ENCODE measurements around the gene VGF.

VGF gene

DNA sequence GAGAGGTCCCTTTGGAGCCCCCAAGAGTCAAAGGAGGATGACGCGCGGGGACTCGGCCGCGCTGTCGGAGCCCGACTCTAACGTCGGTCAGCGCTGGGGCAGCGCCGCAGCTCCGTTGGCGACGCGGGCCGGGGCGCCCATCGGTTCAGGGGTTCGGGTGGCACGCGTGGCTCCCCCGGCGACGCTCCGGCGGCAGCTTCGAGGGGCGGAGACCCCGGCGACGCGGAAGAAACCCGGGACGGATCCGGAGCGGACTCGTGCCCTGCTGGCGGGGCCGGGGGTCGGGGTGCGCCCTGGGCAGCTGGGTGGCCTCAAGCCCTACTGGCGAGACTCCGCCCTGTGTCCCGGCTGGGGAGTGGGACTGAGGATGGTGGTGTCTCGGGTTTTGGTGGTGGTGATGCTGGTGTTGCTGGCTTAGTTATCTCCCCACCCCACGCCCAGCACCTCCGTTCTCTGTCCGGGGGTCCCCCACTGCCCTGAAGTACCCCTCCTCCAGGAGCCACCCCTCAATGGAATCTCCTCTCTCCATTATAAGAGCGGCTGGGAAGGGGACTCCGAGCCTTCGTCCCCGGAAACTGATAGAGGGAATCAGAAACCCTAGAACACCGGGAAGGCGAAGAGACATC lies 14.9 kb upstream of the VGF start, which contains the start of gene NAT16:
Gene NAT16, minus strand, starts transcription at position 164 of the 626 bp plus-strand sequence. CDS start 5,486 bp downstream, outside the sequence.
- no peak for DNase-seq

DNA sequence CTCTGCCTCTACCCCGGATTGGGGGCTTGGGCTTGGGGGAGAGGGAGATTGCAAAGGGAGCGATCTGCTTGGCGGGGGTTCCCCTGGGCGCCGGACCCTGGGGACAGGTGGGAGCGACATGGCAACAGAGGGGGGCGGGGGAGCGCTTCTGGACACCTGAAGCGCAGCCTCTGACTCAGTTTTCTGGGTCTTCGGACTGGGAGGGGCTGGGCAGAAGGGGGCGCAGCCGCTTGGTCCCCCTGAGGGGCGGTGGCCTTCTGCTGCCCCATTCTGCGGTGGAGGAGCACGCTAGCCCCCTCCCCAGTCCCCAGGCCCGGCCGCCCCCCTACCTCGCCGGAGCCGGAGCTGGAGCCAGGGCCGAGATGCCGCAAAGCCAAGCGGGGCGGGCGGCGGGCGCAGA lies 14.3 kb upstream of the VGF start:
- no peak for DNase-seq

DNA sequence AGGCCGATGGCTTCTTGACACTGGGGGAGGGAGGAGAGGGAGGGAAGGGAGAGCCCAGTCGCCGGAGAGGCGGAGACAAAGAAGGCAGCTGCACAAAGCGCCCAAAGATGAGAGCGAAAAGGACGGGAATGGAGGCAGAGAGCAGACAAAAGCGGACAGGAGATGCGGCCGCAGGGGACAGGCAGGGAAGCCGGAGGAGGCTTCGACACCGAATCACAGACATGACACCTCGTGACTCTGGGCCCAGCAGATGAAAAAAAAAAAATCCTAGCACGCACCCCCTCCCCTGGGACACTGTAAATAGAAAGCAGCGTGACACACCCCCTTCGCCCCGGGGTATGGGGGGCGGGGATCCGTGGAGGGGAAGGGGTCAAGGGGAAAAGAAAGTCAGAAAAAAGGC lies 13.7 kb upstream of the VGF start:
- DNase-seq = peak; percentile 70

DNA sequence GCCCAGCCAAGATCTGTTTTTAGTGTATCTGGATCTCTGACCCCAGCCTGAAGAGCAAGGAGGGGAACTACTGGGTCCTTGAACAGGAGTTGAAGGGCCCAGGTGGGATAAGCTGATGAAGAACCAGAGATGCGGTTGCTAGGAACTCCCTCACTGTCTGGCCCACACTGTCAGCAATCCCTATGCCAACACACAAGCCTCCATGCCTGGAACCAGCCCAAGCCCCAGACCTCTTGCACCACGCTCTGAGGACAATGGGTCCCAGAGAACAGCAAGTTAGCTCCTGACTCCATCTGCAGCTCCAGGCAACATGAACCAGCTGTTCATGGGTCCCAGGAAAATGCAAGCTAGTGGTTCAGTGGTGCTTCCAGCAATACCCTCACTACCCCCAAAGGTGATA lies 12.3 kb upstream of the VGF start:
- no peak for DNase-seq

DNA sequence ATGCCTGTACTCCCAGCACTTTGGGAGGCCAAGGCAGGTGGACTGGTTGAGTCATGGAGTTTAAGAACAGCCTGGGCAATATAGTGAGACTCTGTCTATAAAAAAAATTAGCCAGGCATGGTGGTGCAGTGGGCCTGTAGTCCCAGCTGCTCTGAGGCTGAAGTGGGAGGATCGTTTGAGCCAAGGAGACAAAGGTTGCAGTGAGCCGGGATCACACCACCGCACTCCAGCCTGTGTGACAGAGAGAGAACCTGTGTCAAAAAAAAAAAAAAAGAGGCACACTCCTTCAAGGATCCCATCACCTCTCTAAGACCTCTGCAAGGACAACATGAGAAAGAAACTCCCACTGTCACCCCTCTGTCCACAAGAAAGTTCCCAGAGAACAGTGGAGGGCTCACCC lies 10.3 kb upstream of the VGF start:
- no peak for DNase-seq

DNA sequence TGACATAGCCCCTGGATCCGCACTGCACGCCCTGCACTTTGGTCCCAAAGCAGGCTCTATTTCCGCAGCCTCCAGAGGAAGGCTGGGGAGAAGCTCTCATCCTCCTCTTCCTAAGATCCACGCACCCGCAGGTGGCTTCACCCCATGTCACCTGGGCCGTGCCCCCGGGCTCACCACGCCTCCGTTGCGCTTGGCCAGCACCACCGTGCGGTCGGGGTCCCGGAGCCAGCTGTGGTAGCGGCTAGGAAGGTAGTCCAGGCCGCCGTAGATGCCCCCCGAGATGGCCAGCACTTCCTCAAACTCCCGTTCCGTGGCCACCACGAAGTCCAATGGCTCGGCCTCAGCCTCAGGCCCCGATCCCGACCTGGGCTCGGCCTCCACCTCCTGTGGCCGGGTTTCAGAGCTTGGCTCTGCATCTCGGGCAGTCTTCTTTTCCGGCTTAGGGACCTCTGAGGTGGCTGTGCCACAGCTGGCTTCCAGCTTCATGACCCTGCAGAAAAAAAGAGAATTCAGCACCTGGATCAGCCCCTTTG lies 9.0 kb upstream of the VGF start:
- peak; percentile 79 for DNase-seq

DNA sequence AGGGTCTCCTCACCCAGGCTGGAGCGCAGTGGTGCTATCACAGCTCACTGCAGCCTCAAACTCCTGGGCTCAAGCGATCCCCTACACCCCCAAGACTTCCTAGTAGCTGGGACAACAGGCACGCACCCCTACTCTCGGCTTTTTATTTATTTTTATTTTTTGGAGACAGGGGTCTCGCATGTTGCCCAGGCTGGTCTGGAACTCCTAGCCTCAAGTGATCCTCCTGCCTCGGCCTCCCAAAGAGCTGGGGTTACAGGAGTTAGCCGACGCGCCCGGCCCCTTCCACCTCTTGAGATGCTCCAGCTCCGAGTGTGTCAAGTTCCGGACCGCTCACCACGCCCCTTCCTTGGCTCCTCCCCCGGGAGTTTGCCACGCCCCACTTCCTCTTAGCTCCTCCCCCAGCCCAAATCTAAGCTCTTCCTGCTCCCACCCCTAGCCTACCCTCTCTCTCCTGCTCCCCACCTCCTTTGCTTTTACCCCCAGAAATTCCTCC lies 8.4 kb upstream of the VGF start:
- DNase-seq = peak; percentile 60

DNA sequence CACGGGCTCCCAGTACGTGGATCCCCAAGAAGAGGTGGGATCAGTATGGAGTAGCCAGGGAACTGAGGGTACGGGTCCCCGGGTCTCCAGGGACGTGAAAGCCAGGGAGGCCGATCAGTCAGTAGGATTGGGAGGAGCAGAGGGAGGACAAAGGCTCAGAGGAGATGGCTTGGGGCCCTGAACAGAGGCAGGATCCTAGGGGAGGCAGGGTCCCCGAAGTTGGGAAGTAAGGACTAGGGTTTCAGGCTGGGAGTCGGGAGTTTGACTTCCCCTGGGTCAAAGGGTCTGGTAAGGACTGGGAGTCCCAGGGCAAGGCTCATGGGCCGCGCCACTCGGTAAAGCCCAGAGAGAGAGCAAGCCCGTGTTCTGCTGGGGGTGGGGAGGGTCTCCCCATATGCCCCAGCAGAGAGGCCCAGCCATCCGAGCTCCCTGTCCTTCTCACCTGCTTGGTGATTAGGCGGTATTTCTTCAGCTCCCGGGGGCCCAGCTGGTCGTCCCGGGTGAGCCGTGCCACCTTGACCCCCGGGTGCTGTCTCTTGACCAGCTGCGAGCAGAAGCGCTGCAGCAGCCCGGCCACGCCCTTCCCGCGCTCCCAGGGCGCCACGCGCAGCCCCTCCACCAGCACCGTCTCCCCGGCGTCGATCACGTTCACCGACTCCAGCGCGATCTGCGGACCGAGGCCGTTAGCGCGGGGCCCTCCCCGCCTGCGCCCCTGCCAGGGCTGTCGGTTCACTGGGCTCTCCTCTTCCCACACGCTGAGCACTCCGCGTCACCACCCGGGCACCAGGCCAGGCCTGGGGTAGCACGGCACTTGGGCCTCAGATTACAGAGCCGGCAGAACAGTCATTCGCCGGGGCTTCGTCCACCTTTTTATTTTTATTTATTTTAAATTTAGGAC lies 7.7 kb upstream of the VGF start:
- DNase-seq = peak; percentile 93

DNA sequence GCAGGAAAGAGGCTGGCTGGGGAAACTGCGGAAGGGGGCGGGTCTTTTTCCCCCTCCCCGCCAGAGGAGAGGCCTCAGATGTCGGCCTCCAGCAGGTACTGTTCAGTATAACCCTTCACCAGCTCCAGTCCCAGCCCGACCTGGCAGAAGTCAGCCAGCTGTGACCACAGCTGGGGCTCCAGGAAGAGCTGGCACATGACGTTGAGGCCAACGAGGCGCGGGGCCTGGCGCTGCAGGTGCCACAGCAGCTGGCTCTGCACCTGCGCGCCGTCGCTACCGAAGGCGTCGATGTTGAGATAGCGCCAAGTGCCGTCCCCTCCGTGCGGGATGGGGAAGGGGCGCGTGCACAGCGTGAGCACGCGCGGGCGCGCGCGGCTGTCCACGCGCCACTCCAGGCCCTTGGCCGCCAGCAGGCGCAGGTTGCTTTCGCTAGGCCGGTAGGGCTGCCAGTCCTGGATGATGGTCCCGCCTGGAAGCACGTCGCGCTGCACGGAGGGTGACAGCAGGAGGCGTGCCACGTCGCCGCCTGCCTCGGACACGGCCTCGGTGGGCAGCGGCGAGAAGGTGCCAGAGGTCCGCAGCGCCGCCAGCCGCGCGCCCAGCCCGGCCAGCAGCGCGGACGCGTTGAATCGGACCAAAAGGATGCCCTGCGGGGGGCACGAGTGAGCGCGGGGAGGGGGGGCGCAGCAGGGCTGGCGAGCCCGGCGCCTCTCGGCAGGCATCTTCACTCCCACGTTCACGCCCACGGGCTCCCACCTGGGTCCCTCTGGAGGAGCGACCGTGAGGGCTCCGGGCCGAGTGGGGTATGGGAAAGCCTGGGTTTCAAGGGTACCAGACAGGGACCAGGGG lies 6.9 kb upstream of the VGF start:
- DNase-seq = peak; percentile 99

DNA sequence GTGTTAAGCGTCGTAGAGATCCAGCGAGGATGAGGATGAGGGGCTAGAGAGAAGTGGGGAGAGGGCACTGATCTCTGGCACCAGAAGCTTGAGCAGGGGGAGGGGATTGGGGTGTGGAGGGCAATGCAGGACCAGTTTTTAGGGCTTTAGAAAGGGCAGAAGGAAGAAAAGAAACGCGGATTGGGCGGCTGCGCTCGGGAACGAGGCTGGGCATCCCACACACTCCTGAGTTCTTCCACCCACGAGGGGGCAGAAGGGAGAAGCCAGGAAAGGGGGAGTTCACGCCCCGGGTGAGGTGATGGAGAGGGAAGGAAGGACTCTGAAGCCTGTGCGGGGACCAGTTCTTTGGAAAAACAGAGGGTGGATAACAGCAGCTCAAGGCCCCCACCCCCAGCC lies 6.1 kb upstream of the VGF start:
- peak; percentile 24 for DNase-seq

DNA sequence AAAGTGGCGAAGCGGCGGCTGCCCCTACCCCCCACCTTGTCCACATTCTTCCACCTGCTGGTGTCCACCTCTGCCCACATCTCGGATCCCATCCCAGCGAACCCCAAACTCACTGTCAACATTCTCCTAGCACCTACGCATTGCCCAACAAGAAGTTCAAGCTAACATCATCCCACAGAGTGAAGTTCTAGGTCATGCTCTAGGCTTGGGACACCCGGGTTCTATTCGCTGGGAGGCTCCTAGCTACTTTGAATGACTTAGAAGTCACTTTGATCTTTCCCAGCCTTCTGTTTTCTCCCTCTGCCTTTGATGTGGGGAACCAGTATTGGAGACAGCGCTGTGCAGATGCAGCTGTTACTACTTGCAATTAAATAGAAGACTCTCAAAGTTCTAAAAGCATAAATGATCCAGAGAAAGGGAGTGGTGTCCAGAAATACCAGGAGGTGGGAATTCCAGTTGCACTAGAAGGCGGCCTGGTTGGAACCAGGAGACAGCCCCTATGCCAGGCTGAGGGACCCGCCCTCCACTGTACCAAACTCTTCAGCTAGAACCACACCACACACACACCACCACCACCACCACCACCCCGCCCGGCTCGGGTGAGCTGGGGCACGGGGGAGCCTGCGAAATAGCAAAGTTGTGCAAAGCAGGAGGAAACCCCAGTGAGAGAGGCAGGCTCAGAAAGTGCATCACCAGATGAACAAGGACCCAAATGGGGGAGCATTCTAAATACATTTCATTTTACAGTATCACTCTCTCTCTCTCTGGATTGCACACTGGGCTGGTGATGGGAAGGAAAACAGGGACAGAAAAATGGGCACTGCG lies 5.5 kb upstream of the VGF start:
- DNase-seq = peak; percentile 25

DNA sequence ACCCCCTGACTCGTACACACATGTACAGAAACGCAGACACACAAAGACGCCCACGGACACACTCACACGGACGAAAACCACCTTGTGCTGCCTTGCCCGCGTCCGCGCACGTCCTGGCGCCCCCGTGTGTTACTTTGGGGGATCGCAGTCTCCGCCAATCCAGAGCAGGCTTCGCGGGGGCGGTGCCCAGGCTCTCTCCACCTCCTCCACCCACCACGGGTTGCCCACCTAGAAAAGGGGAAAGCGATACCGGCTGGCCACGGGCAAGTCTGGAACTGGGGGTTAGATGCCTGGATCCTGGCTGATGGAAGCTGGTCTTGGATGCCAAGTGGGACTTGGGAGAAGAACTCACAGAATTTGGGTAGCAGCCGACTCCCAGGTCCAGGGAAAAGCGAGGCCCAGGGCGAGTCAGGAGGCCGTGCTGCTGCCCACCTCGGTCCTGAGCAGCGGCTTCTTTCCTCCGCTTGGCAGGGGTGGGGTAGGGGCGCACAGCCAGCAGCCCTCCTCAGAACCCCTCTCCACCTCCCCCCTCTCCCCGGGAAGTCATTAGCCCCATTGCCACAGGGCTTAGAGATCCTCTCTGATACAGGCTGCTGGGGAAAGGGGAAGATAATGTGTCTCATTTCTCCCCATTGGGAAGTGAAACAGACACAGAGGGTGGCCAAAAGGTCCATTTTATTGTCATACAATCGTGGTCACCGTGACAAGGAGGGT lies 4.6 kb upstream of the VGF start:
- peak; percentile 80 for DNase-seq

DNA sequence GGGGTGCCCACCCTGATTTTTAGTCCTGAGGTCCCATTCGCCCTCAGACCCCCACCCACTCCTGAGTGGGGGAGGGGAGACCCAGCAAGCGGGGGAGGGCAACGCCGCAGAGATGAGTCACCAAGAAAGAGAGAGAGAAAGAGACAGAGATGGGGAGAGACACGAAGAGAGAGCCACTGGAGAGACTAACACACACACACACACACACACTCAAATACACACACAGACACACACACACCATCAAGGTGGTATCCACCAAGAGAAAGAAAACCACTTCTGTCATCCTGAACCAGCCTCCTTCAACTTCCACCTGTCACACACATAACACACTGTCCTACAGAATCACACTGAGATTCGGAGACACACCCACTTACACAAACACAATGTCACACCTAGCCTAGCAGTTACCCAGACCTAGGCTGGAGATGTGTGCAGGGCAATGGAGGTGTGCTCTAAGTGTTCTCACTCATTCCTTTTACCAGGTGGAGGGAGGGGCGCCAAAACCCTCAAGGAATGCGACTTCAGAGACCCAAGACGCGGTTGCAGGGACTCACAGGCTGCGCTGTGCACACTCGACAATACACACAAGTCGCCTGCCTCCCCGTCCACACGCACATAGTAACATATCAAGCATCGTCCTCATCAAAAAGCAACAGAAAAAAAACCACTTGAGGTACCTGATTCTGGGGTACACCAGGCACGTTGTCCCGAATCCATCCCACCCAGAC lies 3.9 kb upstream of the VGF start:
- DNase-seq = peak; percentile 2

DNA sequence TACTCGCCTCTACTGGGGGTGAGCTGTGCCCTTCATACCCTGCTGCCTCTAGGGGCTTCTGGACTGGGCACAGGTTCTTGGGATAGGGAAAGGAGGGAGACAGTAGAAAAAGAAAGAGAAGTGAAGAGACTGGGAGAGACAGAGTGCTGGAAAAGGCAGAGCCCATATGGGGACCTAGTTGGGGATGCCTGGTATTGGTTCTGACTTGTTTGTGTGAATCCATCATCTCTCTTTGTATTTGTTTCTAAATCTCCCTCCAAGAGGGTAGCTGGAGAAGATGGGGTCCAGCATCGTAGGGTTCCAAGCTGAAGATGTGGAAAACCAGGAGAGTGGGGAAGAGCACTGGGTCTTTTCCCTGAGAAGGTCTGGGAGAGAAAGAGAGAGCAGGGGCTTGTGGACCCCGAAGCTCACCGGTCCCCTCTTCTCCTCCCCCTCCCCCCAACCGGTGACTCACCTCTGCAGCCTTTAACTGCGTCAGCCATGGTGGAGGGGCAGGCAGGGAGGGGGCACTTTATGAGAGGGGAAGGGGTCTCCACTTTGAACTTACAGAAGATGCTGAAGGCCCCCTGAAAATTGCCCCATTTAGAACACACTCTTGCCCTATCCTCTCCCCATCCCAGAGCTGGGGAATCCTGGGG lies 3.2 kb upstream of the VGF start:
- DNase-seq = peak; percentile 2

DNA sequence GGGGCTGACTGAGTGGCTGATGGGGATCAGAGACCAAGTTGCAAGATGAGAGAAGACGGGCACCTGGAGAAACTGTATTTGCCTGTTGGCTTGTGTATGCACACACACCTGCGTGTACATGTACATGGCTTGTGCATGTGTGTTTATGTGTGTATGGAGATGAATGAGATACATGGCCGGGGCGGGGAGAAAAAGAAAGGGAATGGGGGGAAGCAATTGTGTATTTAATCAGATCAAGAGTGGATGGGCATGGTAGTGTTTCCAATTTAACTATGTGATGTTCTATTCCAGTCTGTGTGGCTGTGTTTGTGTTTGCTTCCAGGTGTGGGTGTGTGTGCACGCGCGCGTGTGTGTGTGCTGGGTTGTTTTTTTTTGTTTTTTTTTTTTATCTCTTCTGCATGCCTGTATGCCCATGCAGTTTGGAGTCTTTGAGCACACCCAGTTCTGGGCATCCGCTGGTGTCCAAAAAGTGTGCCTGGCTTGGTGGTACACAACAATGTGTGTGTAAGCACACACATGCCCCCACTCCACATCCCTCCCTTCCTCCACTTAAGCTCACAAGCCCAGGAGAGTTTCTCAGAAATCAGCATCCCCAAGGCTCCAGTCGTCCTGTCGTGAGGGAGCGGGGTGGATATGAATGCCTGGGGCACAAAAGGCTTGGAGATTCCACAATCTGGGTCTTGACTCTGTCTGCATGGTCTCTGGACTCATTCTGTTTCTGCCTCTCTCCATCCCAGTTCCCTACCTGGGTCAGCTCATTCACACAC lies 2.5 kb upstream of the VGF start:
- DNase-seq = peak; percentile 5

DNA sequence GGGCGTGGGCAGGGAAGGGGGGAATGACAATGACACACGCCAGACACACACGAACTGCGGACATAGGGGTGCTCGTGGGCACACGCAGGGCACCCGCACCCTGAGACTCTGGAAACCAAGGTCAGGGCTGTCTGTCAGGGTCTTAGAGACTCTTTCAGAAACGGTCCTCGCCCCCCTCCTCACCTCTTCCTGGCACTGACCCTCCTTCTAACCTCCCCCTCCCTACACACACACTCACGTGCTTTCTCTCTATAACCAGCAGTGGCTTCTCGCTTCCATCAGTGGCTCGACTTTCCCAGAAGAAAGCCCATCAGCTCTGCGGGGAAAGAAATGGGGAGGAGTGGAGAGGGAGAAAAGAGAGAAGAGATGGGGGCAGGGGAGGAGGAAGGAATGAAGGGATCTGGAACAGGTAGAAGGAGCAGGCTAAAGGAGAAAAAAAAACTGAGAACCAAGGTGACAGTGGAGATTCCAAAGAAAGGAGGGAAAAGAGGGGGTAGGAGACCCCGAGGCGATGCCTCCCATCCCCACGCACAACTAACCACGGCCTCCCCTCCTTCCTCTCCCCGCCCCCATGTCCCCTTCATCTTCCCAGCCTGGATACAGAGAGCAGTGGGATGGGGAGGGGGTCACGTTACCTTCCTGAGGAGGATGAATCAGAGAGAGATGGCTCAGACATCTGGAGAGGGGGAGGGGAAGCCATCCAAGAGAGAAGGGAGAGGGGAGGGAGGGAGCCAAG lies 1.7 kb upstream of the VGF start:
- peak; percentile 4 for DNase-seq

DNA sequence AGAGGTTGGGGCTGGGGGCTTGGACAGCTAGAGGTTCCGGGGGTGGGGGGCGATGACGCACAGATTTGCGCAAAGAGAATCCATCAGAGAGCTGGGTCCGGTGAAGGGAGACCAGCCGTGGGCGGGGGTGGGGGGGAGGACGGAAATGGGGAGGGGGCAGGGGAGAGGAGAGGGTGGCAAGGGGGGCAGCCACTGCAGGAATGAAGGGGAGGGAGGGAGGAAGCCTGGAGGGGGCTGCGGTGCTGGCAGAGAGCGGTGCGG lies 1.2 kb upstream of the VGF start:
- no peak for DNase-seq

DNA sequence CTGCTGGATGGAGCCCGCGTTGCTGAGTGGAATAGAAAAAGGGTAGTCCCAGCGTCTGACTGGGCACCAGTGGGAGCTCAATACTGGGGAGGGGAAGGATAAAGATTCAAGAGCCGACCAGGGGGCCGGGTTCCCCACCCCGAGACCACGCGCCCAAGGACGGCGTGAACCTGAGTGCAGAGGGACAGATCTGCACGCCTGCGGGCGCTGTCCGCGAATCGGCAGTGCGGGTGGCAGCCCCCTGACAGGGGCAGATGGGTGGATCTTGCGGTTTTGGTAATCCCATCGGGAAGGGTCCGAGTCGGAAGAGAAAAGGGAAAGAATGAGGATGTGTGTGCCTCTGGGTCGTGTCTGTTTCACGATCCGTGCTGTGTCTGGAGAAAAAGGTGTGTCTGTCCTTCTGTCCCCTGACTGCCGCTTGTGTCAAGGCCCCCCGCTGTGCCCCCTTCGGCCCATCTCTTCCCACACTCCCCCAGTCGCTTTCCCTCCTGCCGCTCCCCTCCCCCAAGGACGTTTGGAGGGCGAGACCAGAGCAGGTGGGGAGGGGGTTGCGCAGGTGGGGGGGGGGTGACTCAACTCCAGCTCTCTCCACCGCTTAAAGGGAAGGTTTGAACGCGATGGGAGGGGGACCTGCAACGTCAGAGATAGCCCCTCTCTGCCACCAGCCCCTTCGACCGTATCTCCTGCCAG lies 734 bp upstream of the VGF start:
- DNase-seq = no peak
